Thyroid gland (tissue), 4 donors: Measurements from ENCODE around the gene CHMP4B.

Experiments used
- POLR2A ChIP-seq, 2 donors: fragments of 450-650 bp; IDR thresholded peaks; one replicate each; pipeline ENCODE4 v1.6.1; 2017; ENCODE audit warnings: antibody characterized with exemption in 2 of 2, mild to moderate bottlenecking in 2 of 2, moderate library complexity in 1 of 2
- TF ChIP-seq, protein P1 (sequence below), 6 experiments: fragments of 200-600 bp in 3 of 6; fragments of 450-650 bp in 3 of 6; sonication (generic) in 3 of 6; IDR thresholded peaks; one replicate each; pipeline ENCODE4 v1.5.1; 2016 to 2019; ENCODE audit warnings: antibody characterized with exemption in 6 of 6, mild to moderate bottlenecking in 2 of 6, inconsistent platforms in 1 of 6, moderate library complexity in 1 of 6

DNA sequence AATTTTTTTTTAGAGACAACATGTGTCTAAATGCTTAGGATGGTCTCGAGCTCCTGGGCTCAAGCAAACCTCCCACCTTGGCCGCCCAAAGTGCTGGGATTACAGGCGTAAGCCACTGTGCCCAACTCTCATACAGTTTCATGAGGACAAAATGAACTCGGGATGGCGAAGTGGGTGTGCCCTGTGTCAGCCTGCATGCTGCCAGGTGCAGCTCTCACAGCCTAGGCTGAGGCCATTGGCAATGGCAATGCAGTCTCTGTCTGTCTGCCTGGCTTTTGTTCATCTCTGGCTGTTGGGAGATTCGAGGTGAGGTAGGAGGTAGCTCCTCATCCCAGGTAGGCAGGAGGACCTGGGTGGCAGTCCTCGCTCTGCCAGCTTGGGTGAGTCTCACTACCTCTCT, 88.0 kb downstream of the CHMP4B start:
- TF ChIP-seq, protein P1, sequence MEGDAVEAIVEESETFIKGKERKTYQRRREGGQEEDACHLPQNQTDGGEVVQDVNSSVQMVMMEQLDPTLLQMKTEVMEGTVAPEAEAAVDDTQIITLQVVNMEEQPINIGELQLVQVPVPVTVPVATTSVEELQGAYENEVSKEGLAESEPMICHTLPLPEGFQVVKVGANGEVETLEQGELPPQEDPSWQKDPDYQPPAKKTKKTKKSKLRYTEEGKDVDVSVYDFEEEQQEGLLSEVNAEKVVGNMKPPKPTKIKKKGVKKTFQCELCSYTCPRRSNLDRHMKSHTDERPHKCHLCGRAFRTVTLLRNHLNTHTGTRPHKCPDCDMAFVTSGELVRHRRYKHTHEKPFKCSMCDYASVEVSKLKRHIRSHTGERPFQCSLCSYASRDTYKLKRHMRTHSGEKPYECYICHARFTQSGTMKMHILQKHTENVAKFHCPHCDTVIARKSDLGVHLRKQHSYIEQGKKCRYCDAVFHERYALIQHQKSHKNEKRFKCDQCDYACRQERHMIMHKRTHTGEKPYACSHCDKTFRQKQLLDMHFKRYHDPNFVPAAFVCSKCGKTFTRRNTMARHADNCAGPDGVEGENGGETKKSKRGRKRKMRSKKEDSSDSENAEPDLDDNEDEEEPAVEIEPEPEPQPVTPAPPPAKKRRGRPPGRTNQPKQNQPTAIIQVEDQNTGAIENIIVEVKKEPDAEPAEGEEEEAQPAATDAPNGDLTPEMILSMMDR (IDR thresholded peaks at IDR 0.05): no peak
- no peak for TF ChIP-seq POLR2A (IDR thresholded peaks at IDR 0.05)
